ENCODE data around the gene TTC39B.
"Not testable (repeated sequence)": the region's sequence is repeated elsewhere in the genome, so short reads cannot be mapped to it uniquely, and the experiment has no call there.

Gene TTC39B

DNA sequence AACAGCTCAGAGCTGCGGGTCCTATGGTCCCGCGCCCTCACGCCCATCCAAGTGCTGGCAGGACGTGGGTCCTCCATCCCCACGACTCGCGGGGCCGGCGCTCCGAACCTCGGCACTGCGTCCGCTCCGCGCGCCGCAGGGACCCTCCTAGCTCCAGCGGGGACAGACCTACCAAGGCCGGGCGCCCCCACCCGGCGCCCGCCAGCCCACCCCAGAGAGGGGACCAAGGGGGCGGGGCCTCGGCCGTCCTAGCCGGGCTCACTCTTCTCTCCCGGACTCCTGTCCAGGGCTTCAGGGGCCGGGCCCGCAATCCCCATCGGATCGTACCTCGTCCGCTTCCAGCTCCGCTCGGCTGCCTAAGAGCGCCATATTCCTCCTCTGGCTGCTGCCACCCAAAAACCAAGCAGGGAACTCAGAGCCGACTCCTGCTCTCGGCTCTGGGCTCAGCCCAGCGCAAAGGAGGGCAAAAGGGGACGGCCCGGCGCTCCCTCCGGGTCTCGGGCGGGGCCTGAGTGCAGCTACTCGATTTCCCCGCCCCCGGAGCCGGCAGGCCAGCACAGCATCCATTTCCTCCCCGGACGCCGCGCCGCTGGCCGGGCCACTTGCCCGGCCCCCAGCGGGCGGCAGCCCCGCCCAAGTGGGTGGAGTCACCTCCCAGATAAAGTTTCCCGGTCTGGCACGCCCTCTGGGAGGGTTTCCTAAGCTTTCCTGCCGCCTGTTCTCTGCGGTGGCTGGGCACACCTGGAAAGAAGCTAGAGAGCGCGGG lies at the start of gene TTC39B:
Gene TTC39B, minus strand, starts transcription at position 460 of the 766 bp plus-strand sequence. Its CDS starts 91 bp downstream, at position 369.
- DNase-seq, result peak; percentile 92

DNA sequence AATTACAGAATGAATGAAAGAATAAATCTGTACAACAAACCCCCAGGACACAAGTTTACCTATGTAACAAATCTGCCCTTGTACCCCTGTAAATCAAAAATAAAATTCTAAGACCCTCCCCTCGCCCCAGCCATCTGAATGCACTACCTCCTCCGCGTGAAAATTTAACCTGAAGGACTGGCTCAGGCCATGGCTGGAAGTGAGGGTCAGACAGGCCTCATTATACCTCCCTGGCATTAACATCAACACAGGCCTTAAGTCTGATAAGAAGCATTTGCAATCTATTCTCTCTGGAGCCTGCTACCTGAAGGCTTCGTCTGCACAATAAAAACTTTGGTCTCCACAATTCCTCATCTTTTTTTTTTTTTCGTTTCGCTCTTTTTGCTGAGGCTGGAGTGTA lies 48.7 kb upstream of the TTC39B start:
- DNase-seq, result no peak

- DNase-seq, result no peak
These were observed 47.7 kb upstream of the TTC39B start for GRCh38 chr9:15354713-15355112.

DNA sequence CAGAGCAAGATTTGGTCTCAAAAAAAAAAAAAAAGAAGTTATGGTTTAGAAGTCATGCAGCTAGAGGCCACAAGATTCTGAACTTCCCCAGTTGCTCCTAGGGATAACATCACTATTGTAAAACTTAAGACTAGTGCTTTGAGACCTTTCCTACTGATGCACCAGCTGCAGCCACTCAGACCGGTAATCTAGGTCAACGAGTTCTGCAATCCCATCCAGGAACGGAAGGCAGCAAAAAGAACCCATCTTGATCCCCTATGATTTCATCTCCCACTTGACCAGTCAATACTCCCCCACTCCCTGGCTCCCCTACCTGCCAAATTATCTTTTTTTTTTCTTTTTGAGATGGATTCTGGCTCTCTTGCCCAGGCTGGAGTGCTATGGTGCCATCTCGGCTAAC lies 46.9 kb upstream of the TTC39B start:
- no peak for DNase-seq

- no peak for DNase-seq
These were observed 45.3 kb upstream of the TTC39B start for GRCh38 chr9:15352306-15352705.

DNA sequence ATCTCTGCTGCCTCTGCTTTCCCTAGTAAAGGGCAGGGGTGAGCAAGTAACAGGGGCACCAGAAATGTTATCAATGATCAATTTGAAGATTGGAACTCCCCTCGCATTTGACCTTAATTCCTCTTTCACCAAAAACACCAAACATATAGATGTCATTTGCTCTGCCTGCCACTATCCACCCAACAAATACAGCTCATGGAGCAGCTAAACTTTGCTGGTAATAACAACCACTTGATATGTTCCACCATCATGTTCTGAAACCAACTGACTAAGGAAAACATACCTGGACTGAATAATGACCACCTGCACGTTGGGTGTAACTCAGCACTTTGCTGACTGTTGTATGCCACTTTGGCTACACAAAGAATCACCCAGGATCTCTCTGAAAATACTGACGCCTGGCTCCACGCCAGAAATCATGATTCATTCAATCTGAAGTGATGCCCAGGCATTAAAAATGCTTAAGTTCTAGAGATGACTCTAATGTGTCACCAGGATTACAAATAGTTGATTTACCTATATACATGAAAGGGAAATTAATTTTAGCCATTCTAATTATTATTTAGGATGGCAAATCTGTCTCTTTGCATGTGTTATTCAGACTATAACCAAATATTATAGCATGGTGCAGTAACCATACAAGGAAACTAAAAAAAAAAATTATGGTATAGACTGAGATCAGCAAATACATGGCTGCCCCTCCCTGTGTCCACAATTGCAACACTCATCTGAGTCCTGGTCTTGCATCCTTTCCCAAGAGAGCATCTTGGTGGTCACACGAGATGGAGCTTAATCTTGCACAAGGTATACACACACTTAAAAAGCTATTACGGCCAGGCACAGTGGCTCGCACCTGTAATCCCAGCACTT lies 43.1 kb upstream of the TTC39B start:
- DNase-seq, result peak; percentile 17

- no peak for DNase-seq
These were observed 39.8 kb upstream of the TTC39B start for GRCh38 chr9:15346837-15347236.

GRCh38 chr9:15344191-15344590 lies 37.2 kb upstream of the TTC39B start:
- no peak for DNase-seq

DNA sequence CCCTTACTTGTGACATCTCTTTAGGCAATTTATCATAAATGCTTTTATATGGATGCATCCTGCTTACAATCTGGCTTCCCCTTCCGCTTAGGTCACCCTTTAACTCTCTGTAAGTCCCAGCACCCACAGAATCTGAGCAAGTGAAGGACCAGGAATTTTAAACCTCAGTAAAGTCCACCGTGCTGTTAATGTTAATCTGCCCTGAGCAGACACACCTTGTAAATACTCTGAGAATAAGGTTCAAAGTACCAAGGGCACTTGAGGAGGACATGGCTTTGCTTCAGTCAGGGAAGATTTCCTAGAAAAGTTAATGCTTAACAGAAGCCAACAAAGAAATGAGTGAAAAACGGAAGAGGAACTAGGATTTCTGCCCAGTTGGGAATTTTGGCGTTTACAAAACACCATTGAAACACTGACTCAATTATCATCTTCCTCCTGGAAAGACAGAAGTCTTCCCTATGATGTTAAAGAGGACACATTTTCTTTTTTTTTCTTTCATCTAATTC lies 26.4 kb upstream of the TTC39B start:
- DNase-seq, result no peak

DNA sequence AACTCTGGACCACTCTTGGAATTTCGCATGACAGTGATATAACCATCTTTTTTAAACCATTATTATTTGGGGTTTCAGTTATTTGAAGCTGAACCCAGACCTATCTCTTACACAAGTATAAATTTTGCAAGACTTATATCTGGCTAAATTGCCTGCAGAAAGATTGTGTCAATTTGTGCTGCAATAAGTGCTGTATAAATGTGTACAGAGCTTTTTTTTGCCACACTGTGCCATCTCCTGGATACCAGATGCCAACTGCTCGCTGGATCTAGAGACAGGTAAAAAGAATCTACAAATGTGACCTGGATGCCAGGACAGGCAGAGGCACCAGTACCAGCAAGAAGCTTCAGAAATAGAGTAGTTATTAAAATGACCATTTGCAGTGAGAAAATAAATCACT lies 25.9 kb upstream of the TTC39B start:
- DNase-seq, result no peak

- no peak for DNase-seq
These were observed 22.6 kb upstream of the TTC39B start for GRCh38 chr9:15329539-15330109.

DNA sequence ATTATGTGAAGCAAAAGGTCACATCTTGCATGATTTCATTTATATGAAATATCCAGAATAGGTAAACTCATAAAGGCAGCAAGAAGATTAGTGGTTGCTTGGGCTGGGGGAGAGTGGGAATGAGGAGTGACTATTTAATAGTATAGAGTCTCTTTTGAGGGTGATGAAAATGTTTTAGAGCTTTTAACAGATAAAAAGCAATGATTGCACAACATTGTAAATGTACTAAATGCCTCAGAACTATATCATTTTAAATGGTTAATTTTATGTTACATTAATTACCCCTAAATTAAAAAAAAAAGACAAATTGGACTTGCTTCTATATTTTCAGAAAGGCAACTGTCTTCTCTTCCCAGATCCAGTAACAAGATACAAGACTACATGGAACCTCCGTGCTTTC lies 21.9 kb upstream of the TTC39B start:
- DNase-seq, result no peak

- DNase-seq, result not testable (repeated sequence)
These were observed 15.7 kb upstream of the TTC39B start for GRCh38 chr9:15322695-15323094.

DNA sequence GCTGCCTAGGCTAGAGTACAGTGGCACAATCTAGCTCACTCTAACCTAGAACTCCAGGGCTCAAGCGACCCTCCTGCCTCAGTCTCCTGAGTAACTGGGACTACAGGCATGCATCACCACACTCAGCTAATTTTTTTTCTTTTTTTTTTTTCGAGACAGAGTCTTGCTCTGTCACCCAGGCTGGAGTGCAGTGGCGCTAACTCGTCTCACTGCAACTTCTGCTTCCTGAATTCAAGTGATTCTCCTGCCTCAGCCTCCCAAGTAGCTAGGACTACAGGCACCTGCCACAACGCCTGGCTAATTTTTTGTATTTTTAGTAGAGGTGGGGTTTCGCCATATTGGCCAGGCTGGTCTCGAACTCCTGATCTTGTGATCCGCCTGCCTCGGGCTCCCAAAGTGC lies 12.6 kb upstream of the TTC39B start:
- DNase-seq, result not testable (repeated sequence)

DNA sequence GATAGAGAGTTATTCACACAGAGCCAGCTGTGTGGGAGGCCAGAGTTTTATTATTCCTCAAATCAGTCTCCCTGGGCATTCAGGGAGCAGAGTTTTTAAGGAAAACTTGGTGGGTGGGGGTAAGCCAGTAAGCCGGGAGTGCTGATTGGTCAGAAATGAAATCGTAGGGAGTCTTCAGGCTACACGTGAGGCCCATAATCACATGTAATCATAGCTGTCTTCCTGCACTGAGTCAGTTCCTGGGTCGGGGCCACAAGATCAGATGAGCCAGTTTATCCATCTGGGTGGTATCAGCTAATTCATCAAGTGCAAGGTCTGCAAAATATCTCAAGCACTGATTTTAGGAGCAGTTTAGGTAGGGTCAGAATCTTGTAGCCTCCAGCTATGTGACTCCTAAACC lies 10.8 kb upstream of the TTC39B start:
- no peak for DNase-seq

GRCh38 chr9:15311607-15312006 lies 4.6 kb upstream of the TTC39B start:
- no peak for DNase-seq

- no peak for DNase-seq
These were observed 3.3 kb upstream of the TTC39B start for GRCh38 chr9:15310107-15310850.

DNA sequence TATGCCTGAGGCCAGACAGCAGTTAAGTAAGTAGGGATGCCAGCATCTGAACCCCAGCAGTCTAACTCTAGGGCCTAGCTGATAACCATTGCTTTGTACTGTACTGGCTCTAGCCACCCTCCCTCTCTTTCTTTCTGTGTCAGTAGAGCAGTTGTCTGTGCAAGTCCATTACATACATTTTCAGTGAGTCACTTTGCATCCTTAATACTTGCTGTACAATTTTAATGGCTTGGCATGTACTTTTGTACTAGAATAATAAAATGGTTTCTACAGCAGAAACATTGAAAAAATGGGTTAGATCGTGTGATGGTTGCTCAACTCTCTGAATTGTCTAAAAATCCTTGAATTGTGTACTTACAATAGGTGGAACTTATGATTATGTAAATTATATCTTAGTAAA lies 1.5 kb upstream of the TTC39B start:
- DNase-seq, result peak; percentile 82

GRCh38 chr9:15307523-15307841 lies 466 bp upstream of the TTC39B start:
- DNase-seq, result no peak

DNA sequence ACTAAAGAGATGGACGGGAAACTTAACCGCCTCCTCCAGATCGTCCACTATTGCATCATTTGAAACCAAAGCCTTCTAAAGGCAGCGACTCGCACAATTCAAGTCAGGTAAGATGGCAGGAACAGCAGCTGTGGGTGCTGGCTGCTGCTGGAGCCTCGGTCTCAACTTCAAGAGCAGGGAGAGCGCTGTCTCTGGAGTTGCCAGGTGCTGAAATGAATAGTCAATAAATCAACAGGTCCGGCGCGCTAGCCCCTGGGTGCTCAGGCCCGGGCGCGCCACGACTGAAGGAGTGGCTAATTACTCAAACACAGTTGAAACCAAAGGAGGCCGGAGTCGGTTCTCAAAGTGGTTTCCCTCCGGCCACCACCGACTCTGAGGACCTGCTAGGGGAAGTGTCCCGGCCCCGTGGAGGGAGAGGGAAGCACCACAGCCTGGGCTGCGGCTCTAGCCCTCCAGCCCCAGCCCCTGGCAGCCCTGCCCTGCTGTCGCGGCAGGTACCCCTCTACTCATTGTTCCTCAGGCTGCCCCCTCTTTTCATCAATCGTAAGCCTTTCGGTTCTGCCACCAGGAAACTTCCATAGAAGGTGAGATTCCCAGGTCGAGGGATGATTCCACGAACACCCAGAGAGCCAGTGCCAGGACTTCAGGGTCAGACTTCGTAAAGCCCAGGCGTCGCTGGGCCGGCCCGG lies 804 bp downstream of the TTC39B start:
- peak; percentile 50 for DNase-seq

DNA sequence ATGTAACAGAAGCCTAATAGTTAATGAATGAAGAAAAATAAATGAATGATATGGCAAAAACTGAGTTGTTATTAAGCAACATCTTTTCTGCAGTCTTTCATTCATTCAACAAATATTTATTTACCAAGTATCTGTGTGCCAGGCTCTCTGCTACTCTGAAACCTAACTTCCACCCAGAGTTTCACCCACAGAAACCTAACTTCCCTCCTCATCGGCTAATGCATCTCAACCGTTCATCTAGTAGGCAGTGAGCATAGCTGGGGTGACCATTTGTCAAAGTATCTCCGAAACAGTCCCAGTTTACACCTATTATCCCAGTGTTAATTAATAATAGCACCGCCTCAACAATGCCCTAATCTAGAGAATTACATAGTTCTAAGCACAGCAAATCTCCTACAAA lies 1.5 kb downstream of the TTC39B start:
- DNase-seq, result no peak

DNA sequence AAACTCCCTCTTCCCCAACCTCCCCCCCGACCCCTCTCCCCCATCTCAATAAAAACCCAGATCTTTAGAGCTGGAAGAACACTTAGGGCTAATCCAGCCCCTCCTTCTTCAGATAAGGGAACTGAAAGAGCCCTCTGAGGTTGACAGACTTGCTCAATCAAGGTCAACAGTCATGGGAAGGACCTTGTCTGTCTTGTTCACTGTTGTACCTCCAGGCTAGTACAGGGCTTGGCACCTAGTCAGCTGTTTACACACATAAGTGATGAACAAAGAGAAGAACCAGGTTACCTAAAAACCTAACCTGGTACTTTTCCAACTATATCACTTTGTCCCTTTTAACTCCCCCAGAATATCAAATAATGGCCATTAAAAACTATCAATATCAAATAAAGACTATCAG lies 2.4 kb downstream of the TTC39B start:
- no peak for DNase-seq

Measured in fibroblast of upper back skin (primary cell).